Activated CD8-positive, alpha-beta memory T cell treated with anti-CD3 and anti-CD28 coated beads for 48 hours (primary cell): ENCODE measurements around the gene GNGT1.
A peak's percentile ranks its signal among the peaks of the same experiment; 100 is the strongest.

ENCODE experiments used
- DNase-seq, 3 experiments: peaks; one replicate each; pipeline ENCODE4 v3.0.0-alpha.2; 2020; ENCODE audit warnings: low read depth in 2 of 3, low spot score in 2 of 3

Gene GNGT1

GRCh38 chr7:93906267-93906666 lies at the start of gene GNGT1:
Gene GNGT1 (plus strand): TSS chr7:93906567. CDS start chr7:93906747, 180 bp downstream.
- no peak for DNase-seq

GRCh38 chr7:93858857-93859256 lies 47.5 kb upstream of the GNGT1 start:
- no peak for DNase-seq

- DNase-seq = no peak
Measured at GRCh38 chr7:93860261-93860660, 46.1 kb upstream of the GNGT1 start.

- DNase-seq = no peak
Measured at GRCh38 chr7:93861325-93861949, 44.9 kb upstream of the GNGT1 start.

- no peak for DNase-seq
Measured at GRCh38 chr7:93862651-93863050, 43.7 kb upstream of the GNGT1 start.

GRCh38 chr7:93866886-93867285 lies 39.5 kb upstream of the GNGT1 start:
- no peak for DNase-seq

- no peak for DNase-seq
Measured at GRCh38 chr7:93873998-93874574, 32.3 kb upstream of the GNGT1 start.

- DNase-seq = no peak
Measured at GRCh38 chr7:93877742-93878141, 28.6 kb upstream of the GNGT1 start.

GRCh38 chr7:93879356-93879755 lies 27.0 kb upstream of the GNGT1 start:
- no peak for DNase-seq

- DNase-seq = no peak
Measured at GRCh38 chr7:93882468-93882867, 23.9 kb upstream of the GNGT1 start.

GRCh38 chr7:93883078-93883916 lies 23.1 kb upstream of the GNGT1 start:
- no peak for DNase-seq

- DNase-seq = no peak
Measured at GRCh38 chr7:93883917-93884345, 22.4 kb upstream of the GNGT1 start.

GRCh38 chr7:93884541-93884940 lies 21.8 kb upstream of the GNGT1 start:
- DNase-seq = no peak

GRCh38 chr7:93889261-93889660 lies 17.1 kb upstream of the GNGT1 start:
- no peak for DNase-seq

- peak in 1 of 3 experiments; percentile 0 for DNase-seq
Measured at GRCh38 chr7:93890041-93890463, 16.3 kb upstream of the GNGT1 start.

- DNase-seq = peak in 1 of 3 experiments; percentile 1
Measured at GRCh38 chr7:93890464-93891068, 15.8 kb upstream of the GNGT1 start, which contains the start of gene TFPI2. Gene TFPI2 (minus strand): TSS chr7:93890753. CDS start chr7:93890678, 75 bp downstream.

- no peak for DNase-seq
Measured at GRCh38 chr7:93894426-93894825, 11.9 kb upstream of the GNGT1 start.

- DNase-seq = no peak
Measured at GRCh38 chr7:93894966-93895640, 11.3 kb upstream of the GNGT1 start.

- no peak for DNase-seq
Measured at GRCh38 chr7:93895859-93896600, 10.3 kb upstream of the GNGT1 start.

- DNase-seq = no peak
Measured at GRCh38 chr7:93897680-93898079, 8.7 kb upstream of the GNGT1 start.
